ENCODE measurements around the gene COMMD2. TPM values are rescaled to one million over a fixed set of nuclear protein-coding genes. Genes with fewer than 3 reads are reported as not detected.

Gene COMMD2
- polyA plus RNA-seq, 1 of the 3 experiments (the other 2 are of a cell fraction), result 20.9 TPM

- peaks cover 2 to 9% of the 10 kb centered on the region in 2 experiments; a peak in 2 of 4 replicates for H3K4me1 ChIP-seq (ENCODE audit: control insufficient read depth in 1 of 2, insufficient read depth in 2 of 2, low read depth in 1 of 2, low read length in 1 of 2)
- H3K79me2 ChIP-seq (ENCODE audit: insufficient read depth), result no peaks in the 10 kb centered on the region
- no peaks in the 10 kb centered on the region for H4K20me1 ChIP-seq (ENCODE audit: insufficient read depth)
- no peaks in the 10 kb centered on the region for H3K9me3 ChIP-seq
- 0 out of 2 replicates have a peak overlapping the region, but pooled peaks have one; percentile 4 for H2AFZ ChIP-seq (ENCODE audit: low read depth)
- no peak overlapping the region for H3K27ac ChIP-seq (ENCODE audit: low read depth in 2 of 2, low read length in 1 of 2)
- POLR2A ChIA-PET, result no interaction called here
- H3K27me3 ChIP-seq (ENCODE audit: insufficient read depth), result no peaks in the 10 kb centered on the region
- H3K36me3 ChIP-seq (replicated peaks in 1 of 2; ENCODE audit: control insufficient read depth in 1 of 2, insufficient read depth in 2 of 2, low read length in 1 of 2), result no peaks in the 10 kb centered on the region
- H3K9ac ChIP-seq, result no peak overlapping the region
- no peak overlapping the region for H3K4me2 ChIP-seq
- DNase-seq, result no peak
- CTCF ChIA-PET, result interaction anchor here (1.3 to 3.8 kb wide), 3 partner anchors 12 to 194 kb away, joined by 3 to 23 read pairs (median 3); no protein-coding TSS in a partner anchor
- H3F3A ChIP-seq (replicated peaks; ENCODE audit: insufficient read depth), result peaks cover 10% of the 10 kb centered on the region
- H3K4me3 ChIP-seq (ENCODE audit: low read depth in 2 of 2, low read length in 1 of 2), result no peak overlapping the region
- no peaks in the 10 kb centered on the region for H3K9me2 ChIP-seq
- TF ChIP-seq ELF1 (IDR thresholded peaks at IDR 0.05), result no peak
- TF ChIP-seq CTCF (IDR thresholded peaks at IDR 0.05), result no peak
- TF ChIP-seq TCF12 (IDR thresholded peaks at IDR 0.05), result no peak
- no peak for TF ChIP-seq PBX3 (IDR thresholded peaks at IDR 0.05)
- TF ChIP-seq MAX (IDR thresholded peaks at IDR 0.05; ENCODE audit: low read depth), result no peak
- no peak for TF ChIP-seq RAD21 (IDR thresholded peaks at IDR 0.05; ENCODE audit: low read length)
- no peak for TF ChIP-seq SIN3A (IDR thresholded peaks at IDR 0.05; ENCODE audit: borderline replicate concordance, low read depth, low read length)
- TF ChIP-seq POLR2AphosphoS5 (IDR thresholded peaks at IDR 0.05; ENCODE audit: low read depth, low read length), result no peak
- no peak for TF ChIP-seq EZH2phosphoT487 (IDR thresholded peaks at IDR 0.05; ENCODE audit: borderline replicate concordance, low read depth)
- no peak for TF ChIP-seq GABPA (IDR thresholded peaks at IDR 0.05; ENCODE audit: low read depth)
- TF ChIP-seq FOSL2 (IDR thresholded peaks at IDR 0.05; ENCODE audit: borderline replicate concordance, low read depth), result no peak
- TF ChIP-seq TEAD4 (IDR thresholded peaks at IDR 0.05; ENCODE audit: borderline replicate concordance, insufficient read depth), result no peak
- no peak for TF ChIP-seq NFIC (IDR thresholded peaks at IDR 0.05; ENCODE audit: borderline replicate concordance)
These were observed 46.9 kb downstream of the COMMD2 start for GRCh38 chr3:149705416-149705815.

- H3K4me1 ChIP-seq (ENCODE audit: control insufficient read depth in 1 of 2, insufficient read depth in 2 of 2, low read depth in 1 of 2, low read length in 1 of 2), result peaks cover 2 to 9% of the 10 kb centered on the region in 2 experiments; a peak in 2 of 4 replicates
- H3K9ac ChIP-seq, result no peak overlapping the region
- peak overlapping the region; percentile 80; the same call in 1 of the 2 replicates for H2AFZ ChIP-seq (ENCODE audit: low read depth)
- peaks cover 10% of the 10 kb centered on the region for H3F3A ChIP-seq (replicated peaks; ENCODE audit: insufficient read depth)
- peak overlapping the region in 1 of 2 experiments; percentile 79; a peak in 2 of 4 replicates for H3K27ac ChIP-seq (ENCODE audit: low read depth in 2 of 2, low read length in 1 of 2)
- no peak for DNase-seq
- no peaks in the 10 kb centered on the region for H3K9me3 ChIP-seq
- H4K20me1 ChIP-seq (ENCODE audit: insufficient read depth), result no peaks in the 10 kb centered on the region
- ChIA-PET CTCF (interaction anchor here (3.8 kb wide), 1 partner anchor 14 kb away, joined by 23 read pairs; no protein-coding TSS in a partner anchor), POLR2A (no interaction called here)
- H3K4me3 ChIP-seq (ENCODE audit: low read depth in 2 of 2, low read length in 1 of 2), result no peak overlapping the region
- H3K79me2 ChIP-seq (ENCODE audit: insufficient read depth), result no peaks in the 10 kb centered on the region
- H3K27me3 ChIP-seq (ENCODE audit: insufficient read depth), result no peaks in the 10 kb centered on the region
- 0 out of 2 replicates have a peak overlapping the region, but pooled peaks have one; percentile 42 for H3K4me2 ChIP-seq
- no peaks in the 10 kb centered on the region for H3K9me2 ChIP-seq
- H3K36me3 ChIP-seq (replicated peaks in 1 of 2; ENCODE audit: control insufficient read depth in 1 of 2, insufficient read depth in 2 of 2, low read length in 1 of 2), result no peaks in the 10 kb centered on the region
- WGBS (ENCODE audit: low lambda C conversion rate), result 86% methylated on average over 2 of the region's 2 CpGs
- TF ChIP-seq RXRA (IDR thresholded peaks at IDR 0.05; ENCODE audit: borderline replicate concordance, low read depth), result no peak
- no peak for TF ChIP-seq GATA2 (CRISPR knock-in tag; IDR thresholded peaks at IDR 0.05)
- TF ChIP-seq TAF1 (IDR thresholded peaks at IDR 0.05; ENCODE audit: borderline replicate concordance, low read depth, low read length), result no peak
- TF ChIP-seq REST (IDR thresholded peaks at IDR 0.05; ENCODE audit: low read depth, low read length), result no peak
- no peak for TF ChIP-seq SMC3 (IDR thresholded peaks at IDR 0.05; ENCODE audit: low read depth, low read length)
- TF ChIP-seq RCOR1 (IDR thresholded peaks at IDR 0.05; ENCODE audit: low read length), result no peak
- TF ChIP-seq EP300 (IDR thresholded peaks at IDR 0.05; ENCODE audit: borderline replicate concordance in 1 of 2, low read depth in 1 of 2, low read length in 1 of 2), result no peak
- no peak for TF ChIP-seq FOXM1 (IDR thresholded peaks at IDR 0.05; ENCODE audit: low read depth)
- no peak for TF ChIP-seq MEF2A (IDR thresholded peaks at IDR 0.05; ENCODE audit: borderline replicate concordance, low read depth)
- no peak for TF ChIP-seq SIN3A (IDR thresholded peaks at IDR 0.05; ENCODE audit: borderline replicate concordance, low read depth, low read length)
- TF ChIP-seq CHD2 (IDR thresholded peaks at IDR 0.05; ENCODE audit: low read length, partially characterized antibody), result no peak
- no peak for TF ChIP-seq RAD21 (IDR thresholded peaks at IDR 0.05; ENCODE audit: low read length)
These were observed 48.8 kb downstream of the COMMD2 start for GRCh38 chr3:149703466-149703865.

All from SK-N-SH (cell line).